Measurements from ENCODE around the gene DTWD1.

DNA sequence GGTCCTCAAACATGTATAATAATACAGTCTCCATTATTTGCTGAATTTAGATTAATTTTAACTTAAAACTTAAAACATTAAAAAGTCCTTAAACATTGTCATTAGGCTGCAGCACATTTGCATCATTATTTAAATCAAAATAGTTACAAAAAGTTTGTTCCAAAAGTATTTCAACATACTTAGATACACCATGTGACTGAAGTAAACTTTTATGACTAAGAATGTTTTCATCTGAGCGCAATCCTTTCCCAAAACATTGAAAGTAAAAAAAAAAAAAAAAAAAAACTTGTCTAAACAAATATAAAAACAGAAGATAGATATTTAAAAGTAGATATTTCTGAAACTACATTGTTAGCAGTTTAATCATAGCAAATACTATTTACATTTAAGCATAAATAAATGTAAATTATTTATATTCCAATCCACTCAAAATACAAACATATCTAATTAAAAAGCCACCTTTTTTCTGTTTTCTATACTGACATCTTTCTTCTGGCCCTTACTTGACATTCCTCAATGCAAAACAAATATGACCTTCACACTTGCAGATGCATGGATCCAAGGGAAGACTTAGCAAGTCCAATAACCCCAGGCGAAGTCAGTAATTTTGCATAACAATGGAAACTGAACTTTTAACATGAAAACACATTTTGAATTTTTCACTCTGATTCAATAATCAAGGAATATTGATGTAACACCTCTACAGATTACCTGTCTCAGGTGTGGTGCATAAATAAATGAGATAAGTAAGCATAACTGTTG is 10.5 kb upstream of the DTWD1 start:
- TF ChIP-seq ZNF639 (tag by site-specific recombination; IDR thresholded peaks at IDR 0.05) (no peak), ZNF214 (tag by site-specific recombination; IDR thresholded peaks at IDR 0.05; ENCODE audit: borderline replicate concordance) (no peak), ZBTB21 (tag by site-specific recombination; IDR thresholded peaks at IDR 0.05) (no peak), ZBTB7A (tag by site-specific recombination; IDR thresholded peaks at IDR 0.05; ENCODE audit: low read depth) (no peak), REST (tag by site-specific recombination; IDR thresholded peaks at IDR 0.05) (no peak), SP2 (tag by site-specific recombination; IDR thresholded peaks at IDR 0.05) (no peak), ZNF366 (tag by site-specific recombination; conservative IDR thresholded peaks at IDR 0.05) (no peak), PRDM1 (tag by site-specific recombination; IDR thresholded peaks at IDR 0.05) (no peak)
- TF ChIP-seq, protein P1, sequence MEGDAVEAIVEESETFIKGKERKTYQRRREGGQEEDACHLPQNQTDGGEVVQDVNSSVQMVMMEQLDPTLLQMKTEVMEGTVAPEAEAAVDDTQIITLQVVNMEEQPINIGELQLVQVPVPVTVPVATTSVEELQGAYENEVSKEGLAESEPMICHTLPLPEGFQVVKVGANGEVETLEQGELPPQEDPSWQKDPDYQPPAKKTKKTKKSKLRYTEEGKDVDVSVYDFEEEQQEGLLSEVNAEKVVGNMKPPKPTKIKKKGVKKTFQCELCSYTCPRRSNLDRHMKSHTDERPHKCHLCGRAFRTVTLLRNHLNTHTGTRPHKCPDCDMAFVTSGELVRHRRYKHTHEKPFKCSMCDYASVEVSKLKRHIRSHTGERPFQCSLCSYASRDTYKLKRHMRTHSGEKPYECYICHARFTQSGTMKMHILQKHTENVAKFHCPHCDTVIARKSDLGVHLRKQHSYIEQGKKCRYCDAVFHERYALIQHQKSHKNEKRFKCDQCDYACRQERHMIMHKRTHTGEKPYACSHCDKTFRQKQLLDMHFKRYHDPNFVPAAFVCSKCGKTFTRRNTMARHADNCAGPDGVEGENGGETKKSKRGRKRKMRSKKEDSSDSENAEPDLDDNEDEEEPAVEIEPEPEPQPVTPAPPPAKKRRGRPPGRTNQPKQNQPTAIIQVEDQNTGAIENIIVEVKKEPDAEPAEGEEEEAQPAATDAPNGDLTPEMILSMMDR (tag by site-specific recombination; IDR thresholded peaks at IDR 0.05), result no peak

Data from HEK293 (cell line).